ENCODE data around the gene ELAVL1.

DNA sequence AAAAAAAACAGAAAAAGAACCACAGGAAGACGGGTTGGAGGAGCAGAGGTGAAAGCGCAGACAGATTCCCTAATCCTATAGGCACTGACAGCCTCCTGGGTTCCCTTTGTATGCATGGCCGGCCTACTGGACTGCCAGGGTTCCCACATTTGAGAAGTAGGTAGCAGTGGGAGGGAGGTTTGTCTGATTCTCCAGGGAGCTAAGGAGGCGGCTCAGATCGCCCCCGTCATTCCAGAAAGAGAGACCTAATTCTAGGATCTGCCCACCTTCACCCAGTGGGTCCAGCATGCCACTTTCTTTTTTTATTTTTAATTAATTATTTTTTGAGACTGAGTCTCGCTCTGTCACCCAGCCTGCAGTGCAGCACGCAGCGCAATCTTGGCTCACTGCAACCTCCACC lies 37.5 kb upstream of the ELAVL1 start:
- TF ChIP-seq BRCA1 (CRISPR knock-in tag; IDR thresholded peaks at IDR 0.05) (no peak), ZNF33B (CRISPR knock-in tag; IDR thresholded peaks at IDR 0.05) (no peak), REPIN1 (CRISPR knock-in tag; IDR thresholded peaks at IDR 0.05; ENCODE audit: borderline replicate concordance, low read depth) (no peak)
- TF ChIP-seq, protein P1, sequence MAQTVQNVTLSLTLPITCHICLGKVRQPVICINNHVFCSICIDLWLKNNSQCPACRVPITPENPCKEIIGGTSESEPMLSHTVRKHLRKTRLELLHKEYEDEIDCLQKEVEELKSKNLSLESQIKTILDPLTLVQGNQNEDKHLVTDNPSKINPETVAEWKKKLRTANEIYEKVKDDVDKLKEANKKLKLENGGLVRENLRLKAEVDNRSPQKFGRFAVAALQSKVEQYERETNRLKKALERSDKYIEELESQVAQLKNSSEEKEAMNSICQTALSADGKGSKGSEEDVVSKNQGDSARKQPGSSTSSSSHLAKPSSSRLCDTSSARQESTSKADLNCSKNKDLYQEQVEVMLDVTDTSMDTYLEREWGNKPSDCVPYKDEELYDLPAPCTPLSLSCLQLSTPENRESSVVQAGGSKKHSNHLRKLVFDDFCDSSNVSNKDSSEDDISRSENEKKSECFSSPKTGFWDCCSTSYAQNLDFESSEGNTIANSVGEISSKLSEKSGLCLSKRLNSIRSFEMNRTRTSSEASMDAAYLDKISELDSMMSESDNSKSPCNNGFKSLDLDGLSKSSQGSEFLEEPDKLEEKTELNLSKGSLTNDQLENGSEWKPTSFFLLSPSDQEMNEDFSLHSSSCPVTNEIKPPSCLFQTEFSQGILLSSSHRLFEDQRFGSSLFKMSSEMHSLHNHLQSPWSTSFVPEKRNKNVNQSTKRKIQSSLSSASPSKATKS (CRISPR knock-in tag; IDR thresholded peaks at IDR 0.05), result no peak
- TF ChIP-seq, protein P2, sequence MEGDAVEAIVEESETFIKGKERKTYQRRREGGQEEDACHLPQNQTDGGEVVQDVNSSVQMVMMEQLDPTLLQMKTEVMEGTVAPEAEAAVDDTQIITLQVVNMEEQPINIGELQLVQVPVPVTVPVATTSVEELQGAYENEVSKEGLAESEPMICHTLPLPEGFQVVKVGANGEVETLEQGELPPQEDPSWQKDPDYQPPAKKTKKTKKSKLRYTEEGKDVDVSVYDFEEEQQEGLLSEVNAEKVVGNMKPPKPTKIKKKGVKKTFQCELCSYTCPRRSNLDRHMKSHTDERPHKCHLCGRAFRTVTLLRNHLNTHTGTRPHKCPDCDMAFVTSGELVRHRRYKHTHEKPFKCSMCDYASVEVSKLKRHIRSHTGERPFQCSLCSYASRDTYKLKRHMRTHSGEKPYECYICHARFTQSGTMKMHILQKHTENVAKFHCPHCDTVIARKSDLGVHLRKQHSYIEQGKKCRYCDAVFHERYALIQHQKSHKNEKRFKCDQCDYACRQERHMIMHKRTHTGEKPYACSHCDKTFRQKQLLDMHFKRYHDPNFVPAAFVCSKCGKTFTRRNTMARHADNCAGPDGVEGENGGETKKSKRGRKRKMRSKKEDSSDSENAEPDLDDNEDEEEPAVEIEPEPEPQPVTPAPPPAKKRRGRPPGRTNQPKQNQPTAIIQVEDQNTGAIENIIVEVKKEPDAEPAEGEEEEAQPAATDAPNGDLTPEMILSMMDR (CRISPR knock-in tag; IDR thresholded peaks at IDR 0.05), result no peak
